Measurements from ENCODE around the gene ATG16L1.

DNA sequence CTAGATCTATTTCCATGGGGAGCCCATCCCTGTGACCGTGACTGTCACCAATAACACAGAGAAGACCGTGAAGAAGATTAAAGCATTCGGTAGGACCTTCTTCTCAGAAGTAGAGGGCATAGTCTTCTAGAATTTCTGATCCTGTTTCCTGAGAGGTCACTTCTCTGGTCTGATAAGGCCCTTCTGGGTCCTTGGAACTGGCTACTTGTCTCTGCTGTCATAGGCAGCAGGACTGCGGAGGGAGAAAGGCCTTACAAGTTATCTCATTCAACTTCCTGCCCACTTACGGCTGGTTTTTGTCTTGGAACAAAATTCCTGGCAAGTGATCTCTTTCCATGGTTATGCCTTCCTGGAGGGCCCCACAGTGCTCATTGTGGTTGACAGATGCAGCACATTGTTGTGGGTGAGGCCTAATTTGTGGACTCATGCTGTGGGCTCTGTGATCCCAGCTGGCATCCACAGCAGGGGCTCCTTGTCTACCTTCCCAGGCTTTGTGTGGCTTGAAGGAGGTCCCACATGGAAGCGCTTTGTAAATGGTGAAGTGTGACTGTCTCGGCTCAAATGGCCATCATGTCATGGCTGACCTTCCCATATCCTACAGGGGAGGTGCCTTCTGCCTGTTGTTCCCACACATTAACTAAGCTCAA lies 78.1 kb downstream of the ATG16L1 start:
- TF ChIP-seq POLR2AphosphoS5 (IDR thresholded peaks at IDR 0.05; ENCODE audit: borderline replicate concordance, low read depth, low read length) (peak; percentile 47; the same call in 1 of the 2 replicates), EZH2 (IDR thresholded peaks at IDR 0.05) (no peak), FOXP2 (optimal IDR thresholded peaks at IDR 0.05; ENCODE audit: control extremely low read depth, extremely low read length, insufficient read depth) (no peak)

Data from SK-N-MC (cell line).